Lower leg skin (tissue), 3 donors: ENCODE data around the gene NOL11.
A peak's percentile ranks its signal among the peaks of the same experiment; 100 is the strongest.

ENCODE experiments used
- POLR2A ChIP-seq, 2 donors: fragments of 450-650 bp; IDR thresholded peaks; one replicate each; pipeline ENCODE4 v1.6.1; 2016 to 2017; ENCODE audit warnings: antibody characterized with exemption in 2 of 2, mild to moderate bottlenecking in 1 of 2, moderate library complexity in 1 of 2
- TF ChIP-seq, protein P1 (sequence below), 3 donors: fragments of 450-650 bp; IDR thresholded peaks; one replicate each; pipeline ENCODE4 v1.5.1; 2016; ENCODE audit warnings: antibody characterized with exemption in 3 of 3, mild to moderate bottlenecking in 3 of 3, moderate library complexity in 2 of 3

DNA sequence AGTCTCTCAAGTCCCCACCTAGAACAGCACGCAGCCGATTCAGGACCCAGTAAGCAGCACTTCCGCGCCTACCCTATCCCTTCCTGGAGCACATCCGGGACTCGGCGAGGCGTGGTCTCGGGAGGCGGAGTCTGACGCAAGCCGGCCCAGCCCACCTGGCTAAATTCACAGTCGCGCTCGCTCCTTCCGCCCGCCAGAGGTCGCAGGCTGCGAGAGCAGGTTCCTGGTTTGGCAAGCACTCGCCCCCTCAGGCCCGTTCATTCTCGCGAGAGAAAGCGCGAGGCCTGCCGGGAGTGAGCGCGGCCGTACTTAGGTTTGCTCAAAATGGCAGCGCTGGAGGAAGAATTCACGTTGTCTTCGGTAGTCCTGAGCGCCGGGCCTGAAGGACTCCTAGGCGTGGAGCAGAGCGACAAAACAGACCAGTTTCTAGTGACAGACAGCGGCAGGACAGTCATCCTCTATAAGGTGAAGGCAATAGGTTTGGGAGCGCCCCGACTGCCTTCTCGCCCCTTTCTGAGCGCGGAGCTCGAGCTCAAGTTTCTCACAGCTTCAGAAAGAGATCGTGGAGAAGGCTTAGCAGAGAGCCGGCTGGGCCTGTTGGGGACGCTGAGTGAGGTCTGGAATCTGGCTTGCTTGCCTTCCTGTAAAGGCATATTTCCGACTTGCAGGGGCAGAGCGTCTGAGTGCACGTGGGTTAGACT, at the start of gene NOL11:
- TF ChIP-seq, protein P1, sequence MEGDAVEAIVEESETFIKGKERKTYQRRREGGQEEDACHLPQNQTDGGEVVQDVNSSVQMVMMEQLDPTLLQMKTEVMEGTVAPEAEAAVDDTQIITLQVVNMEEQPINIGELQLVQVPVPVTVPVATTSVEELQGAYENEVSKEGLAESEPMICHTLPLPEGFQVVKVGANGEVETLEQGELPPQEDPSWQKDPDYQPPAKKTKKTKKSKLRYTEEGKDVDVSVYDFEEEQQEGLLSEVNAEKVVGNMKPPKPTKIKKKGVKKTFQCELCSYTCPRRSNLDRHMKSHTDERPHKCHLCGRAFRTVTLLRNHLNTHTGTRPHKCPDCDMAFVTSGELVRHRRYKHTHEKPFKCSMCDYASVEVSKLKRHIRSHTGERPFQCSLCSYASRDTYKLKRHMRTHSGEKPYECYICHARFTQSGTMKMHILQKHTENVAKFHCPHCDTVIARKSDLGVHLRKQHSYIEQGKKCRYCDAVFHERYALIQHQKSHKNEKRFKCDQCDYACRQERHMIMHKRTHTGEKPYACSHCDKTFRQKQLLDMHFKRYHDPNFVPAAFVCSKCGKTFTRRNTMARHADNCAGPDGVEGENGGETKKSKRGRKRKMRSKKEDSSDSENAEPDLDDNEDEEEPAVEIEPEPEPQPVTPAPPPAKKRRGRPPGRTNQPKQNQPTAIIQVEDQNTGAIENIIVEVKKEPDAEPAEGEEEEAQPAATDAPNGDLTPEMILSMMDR (IDR thresholded peaks at IDR 0.05): peak in 1 of 3 donors; percentile 95
- TF ChIP-seq POLR2A (IDR thresholded peaks at IDR 0.05): peak in 1 of 2 donors; percentile 25
